Measurements from ENCODE around the gene MFSD6.
A peak's percentile ranks its signal among the peaks of the same experiment; 100 is the strongest.
"Not testable (repeated sequence)": the region's sequence is repeated elsewhere in the genome, so short reads cannot be mapped to it uniquely, and the experiment has no call there.

Gene MFSD6

GRCh38 chr2:190501702-190502407 lies 93.7 kb downstream of the MFSD6 start:
- no peak for DNase-seq (ENCODE audit: low spot score)

- DNase-seq (ENCODE audit: low spot score), result no peak
Observed at GRCh38 chr2:190503088-190503487, 94.9 kb downstream of the MFSD6 start.

GRCh38 chr2:190504912-190505311 lies 96.8 kb downstream of the MFSD6 start:
- DNase-seq (ENCODE audit: low spot score), result no peak

DNA sequence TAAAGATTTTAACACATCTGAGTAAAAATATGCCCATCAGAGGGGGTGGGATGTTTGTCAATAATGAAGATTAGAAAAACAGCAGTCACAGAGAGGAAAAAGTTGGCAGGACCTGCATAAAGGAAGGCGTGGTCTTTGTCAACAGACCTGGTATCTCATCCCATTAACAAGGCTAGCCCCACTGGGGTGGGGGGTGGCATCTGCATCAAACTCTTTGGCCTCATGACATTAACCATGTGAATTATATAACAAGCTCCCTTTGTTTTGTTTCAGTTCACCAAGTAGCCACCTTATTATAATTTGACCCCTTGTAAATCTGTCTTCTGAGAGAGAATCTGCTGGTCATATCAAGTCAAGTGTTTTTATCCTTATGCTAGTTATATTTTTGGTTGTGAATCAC lies 97.5 kb downstream of the MFSD6 start:
- no peak for DNase-seq (ENCODE audit: low spot score)

DNA sequence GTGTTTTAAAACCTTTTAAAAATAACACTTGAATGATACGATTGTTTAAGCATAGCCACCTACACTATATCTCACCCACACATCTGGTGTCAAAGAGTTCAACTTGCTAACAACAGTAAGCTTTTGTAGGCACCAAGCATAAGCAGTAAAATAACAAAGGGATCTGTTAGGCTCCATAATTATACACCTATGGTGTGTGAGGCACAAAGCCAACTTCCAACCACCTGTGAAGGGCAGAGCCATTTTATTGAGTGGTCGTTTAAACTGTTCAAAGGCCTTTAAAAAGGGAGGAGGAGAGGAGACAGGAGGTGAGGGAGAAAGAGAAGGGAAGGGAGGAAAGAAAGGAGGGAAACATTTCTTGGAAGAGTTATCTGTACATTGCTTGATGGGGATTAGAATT lies 98.5 kb downstream of the MFSD6 start:
- DNase-seq (ENCODE audit: low spot score), result peak; percentile 33

- no peak for DNase-seq (ENCODE audit: low spot score)
Observed at GRCh38 chr2:190507135-190507534, 99.0 kb downstream of the MFSD6 start.

DNA sequence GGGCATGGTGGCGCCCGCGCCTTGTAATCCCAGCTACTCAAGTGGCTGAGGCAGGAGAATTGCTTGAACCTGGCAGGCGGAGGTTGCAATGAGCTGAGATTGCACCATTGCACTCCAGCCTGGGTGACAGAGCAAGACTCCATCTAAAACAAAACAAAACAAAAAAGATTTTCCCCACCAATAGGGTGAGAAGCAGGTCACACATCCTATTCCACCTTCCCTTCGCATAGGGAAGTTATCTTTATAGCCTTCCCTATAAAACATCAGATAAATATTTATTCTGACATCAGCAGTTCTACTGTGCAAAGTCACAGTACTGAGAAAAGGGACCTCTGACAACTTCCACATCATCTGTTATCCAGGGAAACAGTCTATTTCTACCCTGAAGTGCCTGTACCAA lies 101.7 kb downstream of the MFSD6 start:
- not testable (repeated sequence) for DNase-seq (ENCODE audit: low spot score)

GRCh38 chr2:190511104-190511503 lies 102.9 kb downstream of the MFSD6 start:
- no peak for DNase-seq (ENCODE audit: low spot score)

DNA sequence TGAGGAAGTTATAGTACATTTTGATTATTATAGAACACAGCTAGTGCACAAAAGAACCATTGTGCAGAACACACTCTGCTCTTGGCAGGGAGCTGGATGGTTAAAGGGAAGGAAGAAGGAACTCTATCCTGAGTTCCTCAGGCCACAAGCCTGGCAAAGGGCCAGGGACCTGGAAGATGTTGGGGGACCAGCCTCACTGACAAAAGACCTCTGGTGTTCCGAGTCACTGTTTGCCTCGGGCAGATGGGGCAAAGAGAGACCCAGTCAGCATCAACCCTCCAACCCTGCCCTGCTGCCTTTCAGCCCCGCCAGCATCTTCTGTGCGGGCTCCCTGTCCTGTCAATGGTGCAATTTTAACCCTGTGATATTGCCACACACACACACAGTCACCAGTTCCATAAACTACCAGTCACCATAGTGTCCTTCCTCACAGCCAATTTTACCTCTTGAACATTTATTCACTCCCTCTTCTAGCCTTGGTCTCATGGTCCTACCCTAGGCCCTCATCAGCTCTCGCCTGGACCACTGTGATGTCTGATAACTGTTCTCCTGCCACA lies 104.5 kb downstream of the MFSD6 start:
- no peak for DNase-seq (ENCODE audit: low spot score)

GRCh38 chr2:190513877-190514276 lies 105.7 kb downstream of the MFSD6 start:
- DNase-seq (ENCODE audit: low spot score), result no peak

DNA sequence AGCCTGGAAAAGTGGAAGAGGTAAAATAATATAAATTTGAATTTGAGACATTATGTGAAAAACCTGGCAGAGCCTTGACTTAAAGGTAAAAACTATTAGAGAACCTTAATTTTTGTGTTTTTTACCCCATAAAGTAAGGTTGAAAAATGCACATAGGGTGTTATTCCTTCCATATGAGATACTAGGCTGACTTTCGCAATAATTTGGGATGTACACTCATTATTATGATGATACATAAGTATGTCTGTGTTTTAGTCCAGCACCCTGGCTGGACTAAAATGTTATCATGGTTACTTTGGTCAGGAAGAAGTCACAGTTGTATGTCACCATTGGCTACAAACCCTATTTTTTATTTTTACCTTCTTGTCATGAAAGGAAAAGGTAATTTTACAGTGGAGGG lies 106.5 kb downstream of the MFSD6 start:
- DNase-seq (ENCODE audit: low spot score), result no peak

- no peak for DNase-seq (ENCODE audit: low spot score)
Observed at GRCh38 chr2:190515687-190516086, 107.5 kb downstream of the MFSD6 start.

GRCh38 chr2:190517468-190517867 lies 109.3 kb downstream of the MFSD6 start:
- no peak for DNase-seq (ENCODE audit: low spot score)

DNA sequence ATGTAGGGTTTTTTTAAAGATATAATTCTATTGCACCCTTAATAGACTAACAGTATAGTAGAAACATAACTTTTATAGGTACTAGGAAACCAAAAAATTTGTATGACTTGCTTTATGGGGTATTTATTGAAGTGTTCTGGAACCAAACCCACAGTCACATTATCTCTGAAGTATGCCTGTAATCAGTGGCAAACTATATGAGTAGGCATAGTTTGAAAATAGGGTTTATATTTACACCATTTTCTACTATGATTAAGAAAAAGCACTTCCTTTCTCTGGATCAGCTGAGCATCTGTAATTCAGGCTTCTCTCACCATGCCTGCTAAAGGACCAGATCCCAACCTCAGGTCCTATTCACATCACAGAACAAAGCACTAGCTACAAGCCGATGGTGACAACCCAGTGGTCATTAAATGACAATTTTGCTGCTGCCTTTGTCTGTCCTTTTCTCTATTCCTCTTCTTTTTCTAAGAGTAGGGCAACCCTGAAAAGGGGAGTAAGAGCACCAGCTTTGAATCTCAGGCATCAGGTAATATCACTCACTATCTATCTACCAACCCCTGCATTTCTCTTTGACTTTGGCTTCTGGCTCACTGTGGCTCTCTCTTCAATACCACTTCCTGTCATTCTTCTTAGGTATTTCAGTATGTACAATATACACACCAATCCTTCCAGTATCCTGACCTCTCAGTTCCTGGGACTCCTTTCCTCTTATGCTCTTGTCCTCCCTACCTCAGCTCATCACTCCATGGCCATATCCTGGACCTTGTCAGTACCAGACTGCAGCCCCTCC lies 112.0 kb downstream of the MFSD6 start:
- no peak for DNase-seq (ENCODE audit: low spot score)

DNA sequence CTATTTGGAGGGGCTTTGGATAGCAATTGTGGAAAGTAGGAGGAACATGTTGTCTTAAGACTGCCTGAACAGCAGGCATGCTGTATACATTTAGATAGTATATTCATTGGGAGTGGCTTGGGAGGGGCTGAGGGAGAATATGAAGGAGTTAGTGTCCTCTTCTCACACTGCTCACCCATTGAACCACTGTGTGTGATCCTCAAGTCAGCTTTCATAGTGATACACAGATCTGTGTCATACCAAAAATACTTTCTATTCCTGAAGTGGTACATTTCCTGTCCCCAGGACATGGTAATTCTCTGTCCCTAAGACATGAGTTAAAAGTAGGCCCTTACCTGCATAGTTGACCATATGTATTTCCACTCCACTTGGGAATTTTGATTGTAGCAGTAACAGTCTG lies 116.8 kb downstream of the MFSD6 start:
- no peak for DNase-seq (ENCODE audit: low spot score)

DNA sequence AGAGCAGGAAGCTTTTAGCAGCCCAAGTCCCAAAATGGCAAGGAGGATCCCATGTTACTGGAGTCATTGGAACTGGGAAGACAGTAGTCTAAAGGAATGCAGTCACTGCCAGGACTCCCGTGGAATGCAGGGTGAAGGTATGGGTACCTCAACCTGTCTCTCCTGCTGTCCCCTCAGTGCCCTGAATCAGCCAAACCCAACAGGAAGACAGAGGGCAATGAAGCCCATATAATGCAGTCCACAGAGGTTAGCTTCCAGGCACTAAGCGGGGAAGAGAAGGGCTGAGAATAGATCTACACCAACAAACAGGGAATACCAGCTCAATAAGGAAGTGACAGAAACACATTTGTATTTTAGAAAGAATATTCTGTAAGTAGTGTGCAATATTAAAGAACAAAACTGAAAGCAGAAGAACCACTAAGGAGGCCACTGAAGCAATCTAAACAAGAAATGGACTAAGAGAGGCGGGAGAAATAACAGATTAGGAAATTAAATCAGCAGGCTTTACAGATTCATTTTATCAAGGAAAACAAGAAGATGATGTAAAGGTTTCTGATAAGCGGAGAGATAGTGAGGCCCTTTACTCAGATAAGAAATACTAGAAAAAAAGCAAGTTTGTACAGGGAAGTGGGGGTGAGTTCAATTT lies 118.1 kb downstream of the MFSD6 start:
- no peak for DNase-seq (ENCODE audit: low spot score)

DNA sequence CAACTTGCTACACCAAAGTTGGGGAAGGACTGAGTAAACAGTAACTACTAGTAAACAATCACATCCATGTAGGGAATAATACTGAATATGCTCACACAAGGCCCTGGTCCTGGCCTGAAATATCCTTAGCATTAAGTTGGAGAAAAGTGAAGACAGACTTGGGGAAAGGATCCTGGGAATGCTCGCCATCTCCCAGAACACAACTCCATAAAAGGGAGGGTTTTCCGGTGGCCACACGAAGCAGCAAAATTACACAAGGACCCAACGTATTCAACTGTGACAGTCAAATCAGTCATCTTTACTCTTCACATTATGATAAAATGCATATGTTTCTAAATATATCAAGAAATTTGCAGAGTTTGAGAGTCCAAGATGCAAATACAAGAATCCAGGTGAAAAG lies 119.1 kb downstream of the MFSD6 start:
- no peak for DNase-seq (ENCODE audit: low spot score)

- DNase-seq (ENCODE audit: low spot score), result no peak
Observed at GRCh38 chr2:190527918-190528317, 119.8 kb downstream of the MFSD6 start.

DNA sequence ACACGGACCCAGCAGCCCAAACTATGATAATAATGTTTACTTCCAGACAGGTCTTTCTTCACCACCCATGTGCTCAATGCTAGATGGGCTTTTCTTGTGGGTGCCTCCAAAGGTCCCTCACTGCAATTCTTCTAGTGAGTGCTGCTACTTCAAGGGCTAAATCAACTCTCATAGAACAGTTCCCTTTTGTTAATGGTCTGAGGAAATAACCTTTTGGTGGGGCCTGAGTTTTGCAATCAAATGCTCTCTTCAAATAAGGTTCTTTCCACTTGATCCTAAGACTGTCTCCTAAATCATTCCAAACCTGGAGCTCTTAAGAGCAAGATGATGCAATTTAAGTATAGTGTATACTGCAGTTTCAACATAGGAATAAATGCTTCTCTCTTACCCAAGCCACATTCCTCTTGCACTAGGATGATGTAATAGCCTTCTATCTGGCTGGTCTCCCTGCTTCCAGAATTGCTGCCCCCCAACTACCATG lies 120.4 kb downstream of the MFSD6 start:
- no peak for DNase-seq (ENCODE audit: low spot score)

GRCh38 chr2:190529486-190530247 lies 121.5 kb downstream of the MFSD6 start:
- DNase-seq (ENCODE audit: low spot score), result no peak

DNA sequence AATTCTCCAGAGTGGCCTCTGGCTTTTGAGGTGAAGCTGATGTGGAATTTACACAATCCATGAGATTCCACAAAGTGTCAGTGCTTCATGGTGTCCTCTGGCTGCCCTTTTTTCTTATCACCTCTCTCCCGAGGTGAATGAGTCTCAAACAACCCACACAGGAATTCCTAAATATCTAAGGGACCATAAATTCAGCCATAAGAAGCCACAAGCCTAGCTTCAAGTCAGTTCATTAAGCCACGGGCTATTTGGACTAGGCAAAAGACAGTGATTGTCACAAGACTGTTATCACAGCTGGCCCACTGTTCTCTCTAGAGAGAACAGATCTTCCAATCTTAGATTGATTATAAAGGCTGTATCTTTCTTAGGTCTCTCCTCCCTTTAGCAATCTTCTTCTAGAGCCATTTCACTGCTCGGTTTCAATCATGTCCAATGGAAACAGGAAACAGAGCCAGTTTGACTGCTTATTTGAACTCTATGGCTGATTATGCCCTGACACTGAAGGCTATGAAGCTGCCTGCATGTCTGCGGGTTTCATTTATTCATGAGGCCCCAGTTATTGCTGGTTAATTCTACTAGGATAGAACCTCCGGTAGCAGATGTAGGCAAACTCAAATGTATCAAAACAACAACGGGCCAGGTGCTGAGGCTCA lies 122.2 kb downstream of the MFSD6 start:
- peak; percentile 44 for DNase-seq (ENCODE audit: low spot score)

Data from SW480 (cell line).